Measurements from ENCODE around the gene SIX4.

Gene SIX4

DNA sequence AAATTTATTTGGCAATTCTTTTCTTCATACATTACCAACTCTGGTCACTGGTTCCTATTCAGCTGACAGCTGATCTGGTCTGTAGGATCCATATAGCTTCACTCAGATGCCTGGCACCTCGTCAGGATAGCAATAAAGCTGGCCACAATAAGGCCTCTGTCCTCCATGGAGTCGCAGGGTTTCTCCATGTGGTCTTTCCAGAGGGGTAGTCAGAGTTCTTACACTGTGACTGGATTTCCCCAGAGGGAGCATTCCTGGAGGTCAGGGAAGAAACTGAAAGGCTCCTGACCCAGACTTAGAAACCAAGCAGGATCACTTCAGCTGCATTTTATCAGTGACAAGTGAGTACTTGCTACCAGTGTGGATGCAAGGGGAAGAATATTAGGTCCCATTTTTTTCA is 39.9 kb downstream of the SIX4 start:
- DNase-seq (ENCODE audit: low read depth) = no peak
- H3K4me3 ChIP-seq (ENCODE audit: low read length) = no peak overlapping the region
- TF ChIP-seq, protein P1, sequence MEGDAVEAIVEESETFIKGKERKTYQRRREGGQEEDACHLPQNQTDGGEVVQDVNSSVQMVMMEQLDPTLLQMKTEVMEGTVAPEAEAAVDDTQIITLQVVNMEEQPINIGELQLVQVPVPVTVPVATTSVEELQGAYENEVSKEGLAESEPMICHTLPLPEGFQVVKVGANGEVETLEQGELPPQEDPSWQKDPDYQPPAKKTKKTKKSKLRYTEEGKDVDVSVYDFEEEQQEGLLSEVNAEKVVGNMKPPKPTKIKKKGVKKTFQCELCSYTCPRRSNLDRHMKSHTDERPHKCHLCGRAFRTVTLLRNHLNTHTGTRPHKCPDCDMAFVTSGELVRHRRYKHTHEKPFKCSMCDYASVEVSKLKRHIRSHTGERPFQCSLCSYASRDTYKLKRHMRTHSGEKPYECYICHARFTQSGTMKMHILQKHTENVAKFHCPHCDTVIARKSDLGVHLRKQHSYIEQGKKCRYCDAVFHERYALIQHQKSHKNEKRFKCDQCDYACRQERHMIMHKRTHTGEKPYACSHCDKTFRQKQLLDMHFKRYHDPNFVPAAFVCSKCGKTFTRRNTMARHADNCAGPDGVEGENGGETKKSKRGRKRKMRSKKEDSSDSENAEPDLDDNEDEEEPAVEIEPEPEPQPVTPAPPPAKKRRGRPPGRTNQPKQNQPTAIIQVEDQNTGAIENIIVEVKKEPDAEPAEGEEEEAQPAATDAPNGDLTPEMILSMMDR (IDR thresholded peaks at IDR 0.05; ENCODE audit: insufficient read depth, low read depth, low read length, missing control alignments) = no peak

DNA sequence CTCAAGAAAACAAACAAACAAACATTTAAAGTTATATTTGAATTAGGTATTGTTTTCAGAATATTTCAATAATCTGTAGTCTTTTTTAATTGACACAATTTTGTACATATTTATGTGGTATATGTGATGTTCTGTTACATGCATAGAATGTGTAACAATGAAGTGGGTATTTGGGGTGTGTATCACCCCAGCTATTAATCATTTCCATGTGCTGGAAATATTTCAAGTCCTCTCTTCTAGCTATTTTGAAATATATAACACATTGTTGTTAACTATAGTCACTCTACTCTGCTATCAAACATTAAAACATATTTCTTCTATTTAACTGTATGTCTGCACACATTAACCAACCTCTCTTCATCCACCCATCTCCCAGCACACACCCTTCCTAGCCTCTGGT is 42.9 kb downstream of the SIX4 start:
- DNase-seq (ENCODE audit: low read depth) = no peak
- H3K4me3 ChIP-seq (ENCODE audit: low read length) = no peak overlapping the region
- TF ChIP-seq, protein P1 (IDR thresholded peaks at IDR 0.05; ENCODE audit: insufficient read depth, low read depth, low read length, missing control alignments) = no peak

- DNase-seq (ENCODE audit: low read depth) = no peak
- H3K4me3 ChIP-seq (ENCODE audit: low read length) = no peak overlapping the region
- TF ChIP-seq, protein P1 (IDR thresholded peaks at IDR 0.05; ENCODE audit: insufficient read depth, low read depth, low read length, missing control alignments) = no peak
Measured at GRCh38 chr14:60680511-60680910, 43.6 kb downstream of the SIX4 start.

DNA sequence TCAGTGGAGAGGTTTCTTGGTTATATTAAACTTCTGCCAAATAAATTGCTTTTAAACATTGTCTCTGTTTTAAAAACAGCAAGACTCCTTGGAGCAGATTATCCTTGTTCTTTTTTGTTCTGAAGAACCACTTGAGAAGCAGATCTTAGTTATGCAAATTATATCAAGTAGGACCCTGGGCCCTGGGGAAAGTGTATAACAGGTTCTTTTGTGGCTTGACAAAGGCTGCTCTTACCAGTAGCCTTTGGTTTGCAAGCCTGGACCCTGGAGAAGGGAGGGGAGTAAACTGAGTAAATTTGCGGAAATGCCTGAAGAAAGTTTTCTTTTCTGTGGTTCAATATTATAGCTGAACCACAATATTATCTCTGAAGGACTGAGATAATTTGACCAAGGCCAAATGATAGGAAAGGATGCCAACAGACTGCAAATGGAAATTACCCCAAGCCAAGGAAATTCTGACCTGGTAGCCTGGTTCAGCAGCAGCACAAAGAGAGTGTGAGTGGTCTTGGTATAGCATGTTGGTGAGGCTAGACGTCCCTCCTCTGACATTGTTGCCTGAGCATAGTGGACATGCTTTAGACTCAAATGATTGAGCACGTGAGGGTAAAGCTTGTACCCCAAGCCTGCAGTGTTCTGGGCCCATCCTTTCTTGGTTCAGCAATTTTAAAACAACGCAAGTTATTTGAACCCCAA is 44.4 kb downstream of the SIX4 start:
- DNase-seq (ENCODE audit: low read depth) = no peak
- TF ChIP-seq, protein P1 (IDR thresholded peaks at IDR 0.05; ENCODE audit: insufficient read depth, low read depth, low read length, missing control alignments) = no peak
- no peak overlapping the region for H3K4me3 ChIP-seq (ENCODE audit: low read length)

GRCh38 chr14:60677701-60678100 is 46.5 kb downstream of the SIX4 start:
- no peak for DNase-seq (ENCODE audit: low read depth)
- H3K4me3 ChIP-seq (ENCODE audit: low read length) = no peak overlapping the region
- TF ChIP-seq, protein P1 (IDR thresholded peaks at IDR 0.05; ENCODE audit: insufficient read depth, low read depth, low read length, missing control alignments) = no peak

DNA sequence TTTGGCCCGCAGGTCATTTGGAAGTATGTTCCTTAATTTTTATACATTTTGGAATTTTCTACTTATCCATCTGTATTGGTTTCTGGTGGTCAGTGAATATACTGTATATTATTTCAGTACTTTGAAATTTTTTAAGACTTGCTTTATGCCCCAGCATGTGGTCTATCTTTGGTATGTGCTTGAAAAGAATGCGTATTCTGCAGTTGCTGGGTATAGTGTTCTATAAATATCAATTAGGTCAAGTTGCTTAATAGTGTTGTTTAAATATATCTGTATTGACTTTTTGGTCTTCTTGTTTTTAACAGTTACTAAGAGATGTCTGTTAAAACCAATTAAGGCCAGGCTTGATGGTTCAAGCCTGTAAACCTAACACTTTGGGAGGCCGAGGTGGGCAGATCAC is 53.2 kb downstream of the SIX4 start:
- no peak overlapping the region for H3K4me3 ChIP-seq (ENCODE audit: low read length)
- TF ChIP-seq, protein P1 (IDR thresholded peaks at IDR 0.05; ENCODE audit: insufficient read depth, low read depth, low read length, missing control alignments) = no peak
- no peak for DNase-seq (ENCODE audit: low read depth)

Measured in epithelial cell of esophagus (primary cell).